LHCN-M2 (cell line): ENCODE results near the gene PLEKHG2. TPM values are rescaled to one million over a fixed set of nuclear protein-coding genes. Genes with fewer than 3 reads are reported as not detected.

Experiments used
- DNase-seq: peaks from one replicate; pipeline ENCODE4 v3.0.0-alpha.2; 2012; ENCODE audit warnings: low read depth
- total RNA-seq: library from RNA; depleted of rRNA; stranded (reverse); fragments of >200 nt; gene quantifications from 2 replicates; pipeline ENCODE4 v1.2.3, GENCODE V29; 2014

Gene PLEKHG2
- total RNA-seq, 1 experiment from 2014 or later, result 23.4 TPM

- no peak for DNase-seq
These were observed 6.5 kb downstream of the PLEKHG2 start for GRCh38 chr19:39419003-39419402.

- DNase-seq, result no peak
These were observed 8.3 kb downstream of the PLEKHG2 start for GRCh38 chr19:39420769-39421168.

GRCh38 chr19:39422020-39422419, 9.6 kb downstream of the PLEKHG2 start:
- DNase-seq, result no peak

GRCh38 chr19:39423258-39424086, 11.0 kb downstream of the PLEKHG2 start:
- no peak for DNase-seq

- no peak for DNase-seq
These were observed 12.5 kb downstream of the PLEKHG2 start for GRCh38 chr19:39424934-39425333.

- no peak for DNase-seq
These were observed 13.3 kb downstream of the PLEKHG2 start for GRCh38 chr19:39425744-39426143.

- DNase-seq, result no peak
These were observed 13.7 kb downstream of the PLEKHG2 start for GRCh38 chr19:39426170-39426569.

GRCh38 chr19:39427707-39428106, 15.2 kb downstream of the PLEKHG2 start:
- DNase-seq, result no peak

GRCh38 chr19:39428283-39429112, 16.0 kb downstream of the PLEKHG2 start:
- DNase-seq, result peak; percentile 75

GRCh38 chr19:39430675-39431593, 18.5 kb downstream of the PLEKHG2 start:
- DNase-seq, result peak; percentile 59

GRCh38 chr19:39432677-39433025, 20.2 kb downstream of the PLEKHG2 start:
- no peak for DNase-seq

GRCh38 chr19:39433480-39434079, 21.1 kb downstream of the PLEKHG2 start:
- no peak for DNase-seq

- DNase-seq, result no peak
These were observed 21.9 kb downstream of the PLEKHG2 start for GRCh38 chr19:39434123-39435076.

GRCh38 chr19:39435499-39436349, 23.3 kb downstream of the PLEKHG2 start, which contains the start of gene RPS16:
Gene RPS16, minus strand, starts transcription at chr19:39435949. Its CDS starts 54 bp downstream, at chr19:39435895.
- peak; percentile 96 for DNase-seq

- DNase-seq, result no peak
These were observed 23.9 kb downstream of the PLEKHG2 start for GRCh38 chr19:39436350-39436716.

GRCh38 chr19:39438270-39438934, 25.9 kb downstream of the PLEKHG2 start:
- no peak for DNase-seq

GRCh38 chr19:39444598-39445195, 32.2 kb downstream of the PLEKHG2 start:
- no peak for DNase-seq
